WI38 (cell line): ENCODE measurements around the gene PTPN21.

ENCODE experiments used
- H3K4me3 ChIP-seq: 2 replicates; pipeline ENCODE4 v1.5.1; 2011; ENCODE audit warnings: low read depth, mild to moderate bottlenecking, control low read depth, low read length
- CTCF ChIP-seq: IDR thresholded peaks from 2 replicates; pipeline ENCODE4 v1.5.1; 2012; ENCODE audit warnings: low read depth, mild to moderate bottlenecking, control low read depth, low read length

Gene PTPN21

GRCh38 chr14:88417594-88417993 is 137.2 kb downstream of the PTPN21 start:
- no peak overlapping the region for H3K4me3 ChIP-seq
- no peak for TF ChIP-seq CTCF
